GM18867 (cell line): ENCODE measurements around the gene ATP1A2.

Source experiments
- ATAC-seq: cut with Tn5 transposase; IDR thresholded peaks from one replicate; pipeline ENCODE4 v1.9.1; 2021; ENCODE audit warnings: mild to moderate bottlenecking, moderate library complexity; ENCODE audit not compliant: unreplicated experiment

Gene ATP1A2

GRCh38 chr1:160139840-160140239 is 24.3 kb downstream of the ATP1A2 start:
- ATAC-seq: no peak

GRCh38 chr1:160143695-160144094 is 28.1 kb downstream of the ATP1A2 start:
- ATAC-seq: no peak

GRCh38 chr1:160144921-160145320 is 29.4 kb downstream of the ATP1A2 start:
- ATAC-seq: no peak

- ATAC-seq: no peak
Measured at GRCh38 chr1:160146107-160146506, 30.5 kb downstream of the ATP1A2 start.

- ATAC-seq: no peak
Measured at GRCh38 chr1:160148121-160148520, 32.6 kb downstream of the ATP1A2 start.

GRCh38 chr1:160149233-160149632 is 33.7 kb downstream of the ATP1A2 start:
- ATAC-seq: no peak

GRCh38 chr1:160149716-160150115 is 34.2 kb downstream of the ATP1A2 start:
- no peak for ATAC-seq

GRCh38 chr1:160151303-160151702 is 35.7 kb downstream of the ATP1A2 start, which contains the start of gene ATP1A4:
ATP1A4 (plus strand) TSS chr1:160151603; CDS start chr1:160152041, 438 bp downstream.
- ATAC-seq: no peak

- no peak for ATAC-seq
Measured at GRCh38 chr1:160154790-160155189, 39.2 kb downstream of the ATP1A2 start.

- ATAC-seq: no peak
Measured at GRCh38 chr1:160156361-160156760, 40.8 kb downstream of the ATP1A2 start.

- ATAC-seq: no peak
Measured at GRCh38 chr1:160157174-160157573, 41.6 kb downstream of the ATP1A2 start.

GRCh38 chr1:160158031-160158430 is 42.5 kb downstream of the ATP1A2 start:
- no peak for ATAC-seq

- ATAC-seq: no peak
Measured at GRCh38 chr1:160158534-160158933, 43.0 kb downstream of the ATP1A2 start.

- ATAC-seq: no peak
Measured at GRCh38 chr1:160159846-160160245, 44.3 kb downstream of the ATP1A2 start.

GRCh38 chr1:160161965-160162705 is 46.6 kb downstream of the ATP1A2 start:
- ATAC-seq: no peak

- ATAC-seq: no peak
Measured at GRCh38 chr1:160162931-160163330, 47.4 kb downstream of the ATP1A2 start.

- ATAC-seq: no peak
Measured at GRCh38 chr1:160163615-160164014, 48.1 kb downstream of the ATP1A2 start.

GRCh38 chr1:160164121-160164520 is 48.6 kb downstream of the ATP1A2 start:
- no peak for ATAC-seq

GRCh38 chr1:160166166-160166868 is 50.8 kb downstream of the ATP1A2 start:
- no peak for ATAC-seq

- ATAC-seq: no peak
Measured at GRCh38 chr1:160167056-160167455, 51.5 kb downstream of the ATP1A2 start.

- no peak for ATAC-seq
Measured at GRCh38 chr1:160167580-160167979, 52.0 kb downstream of the ATP1A2 start.

- ATAC-seq: no peak
Measured at GRCh38 chr1:160168016-160168415, 52.5 kb downstream of the ATP1A2 start.
